Measurements from ENCODE around the gene MRPL20. TPM values are rescaled to one million over a fixed set of nuclear protein-coding genes. Genes with fewer than 3 reads are reported as not detected.
"Not testable (repeated sequence)": the region's sequence is repeated elsewhere in the genome, so short reads cannot be mapped to it uniquely, and the experiment has no call there.

Gene MRPL20
- total RNA-seq, 1 donor from 2014 or later = 125 TPM

DNA sequence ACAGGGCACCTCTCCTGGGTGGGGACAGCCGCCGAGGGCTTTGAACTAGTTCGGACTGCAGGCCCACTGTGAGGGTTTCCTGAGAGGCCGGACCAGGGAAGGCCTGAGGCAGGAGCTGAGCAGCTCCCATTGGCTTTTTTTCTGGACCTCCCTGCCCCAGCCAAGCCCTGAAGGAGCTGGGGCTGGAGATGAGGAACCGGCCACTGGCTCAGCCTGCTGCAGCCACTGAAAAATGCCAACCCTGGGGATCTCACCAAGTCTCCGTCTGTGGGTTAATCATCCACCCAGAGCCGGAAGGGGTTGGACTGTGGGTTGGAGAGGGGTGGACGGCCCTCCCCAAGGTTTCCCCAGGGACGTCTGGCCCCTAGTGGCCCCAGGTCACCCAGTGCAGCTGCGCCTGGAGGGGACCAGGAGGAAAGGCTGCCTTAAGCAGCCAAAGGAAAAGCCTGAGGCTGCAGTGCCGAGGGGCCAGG is 30.8 kb upstream of the MRPL20 start:
- DNase-seq (ENCODE audit: extremely low read depth, low read depth, low spot score) = no peak

DNA sequence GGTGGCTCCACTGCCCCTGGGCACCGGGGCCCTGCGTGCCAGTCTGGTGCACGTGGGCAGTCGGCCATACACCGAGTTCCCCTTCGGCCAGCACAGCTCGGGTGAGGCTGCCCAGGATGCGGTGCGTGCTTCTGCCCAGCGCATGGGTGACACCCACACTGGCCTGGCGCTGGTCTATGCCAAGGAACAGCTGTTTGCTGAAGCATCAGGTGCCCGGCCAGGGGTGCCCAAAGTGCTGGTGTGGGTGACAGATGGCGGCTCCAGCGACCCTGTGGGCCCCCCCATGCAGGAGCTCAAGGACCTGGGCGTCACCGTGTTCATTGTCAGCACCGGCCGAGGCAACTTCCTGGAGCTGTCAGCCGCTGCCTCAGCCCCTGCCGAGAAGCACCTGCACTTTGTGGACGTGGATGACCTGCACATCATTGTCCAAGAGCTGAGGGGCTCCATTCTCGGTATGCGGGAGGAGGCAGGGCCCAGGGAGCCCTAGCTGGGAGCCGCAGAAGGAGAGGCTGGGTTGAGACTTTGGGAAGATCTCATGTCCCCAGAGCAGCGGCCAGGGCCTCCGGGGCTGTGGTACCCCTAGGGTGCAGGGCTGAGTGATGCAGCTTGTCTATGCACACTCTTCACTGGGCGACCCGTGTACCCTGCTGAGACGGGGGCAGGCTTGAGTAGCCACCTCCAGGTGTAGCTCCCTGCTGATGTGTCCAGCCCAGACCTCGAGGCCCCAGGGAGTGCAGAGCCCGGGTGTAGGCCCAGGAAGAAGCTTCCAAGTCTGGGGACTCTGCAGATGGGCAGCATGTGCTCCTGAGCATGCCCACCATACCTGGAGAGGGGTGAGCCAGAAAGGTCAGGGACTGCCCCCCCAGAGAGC is 30.2 kb upstream of the MRPL20 start:
- DNase-seq (ENCODE audit: extremely low read depth, low read depth, low spot score) = no peak

DNA sequence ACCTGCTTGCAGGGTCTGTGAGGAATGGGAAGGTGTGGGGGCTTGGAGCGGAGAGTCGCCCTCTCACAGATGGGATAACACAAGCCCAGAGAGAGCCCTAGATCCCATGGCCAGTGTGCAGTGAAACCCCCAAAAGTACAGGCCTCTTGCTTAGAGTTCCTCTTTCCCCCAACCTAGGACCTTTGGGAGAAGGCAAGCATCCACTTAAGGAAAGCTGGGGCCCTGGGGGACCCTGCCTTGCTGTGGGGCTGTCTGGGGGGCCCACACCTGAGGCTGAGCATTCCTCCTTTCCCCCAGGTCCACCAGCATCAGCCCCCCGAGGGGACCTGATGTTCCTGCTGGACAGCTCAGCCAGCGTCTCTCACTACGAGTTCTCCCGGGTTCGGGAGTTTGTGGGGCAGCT is 29.5 kb upstream of the MRPL20 start:
- no peak for DNase-seq (ENCODE audit: extremely low read depth, low read depth, low spot score)

DNA sequence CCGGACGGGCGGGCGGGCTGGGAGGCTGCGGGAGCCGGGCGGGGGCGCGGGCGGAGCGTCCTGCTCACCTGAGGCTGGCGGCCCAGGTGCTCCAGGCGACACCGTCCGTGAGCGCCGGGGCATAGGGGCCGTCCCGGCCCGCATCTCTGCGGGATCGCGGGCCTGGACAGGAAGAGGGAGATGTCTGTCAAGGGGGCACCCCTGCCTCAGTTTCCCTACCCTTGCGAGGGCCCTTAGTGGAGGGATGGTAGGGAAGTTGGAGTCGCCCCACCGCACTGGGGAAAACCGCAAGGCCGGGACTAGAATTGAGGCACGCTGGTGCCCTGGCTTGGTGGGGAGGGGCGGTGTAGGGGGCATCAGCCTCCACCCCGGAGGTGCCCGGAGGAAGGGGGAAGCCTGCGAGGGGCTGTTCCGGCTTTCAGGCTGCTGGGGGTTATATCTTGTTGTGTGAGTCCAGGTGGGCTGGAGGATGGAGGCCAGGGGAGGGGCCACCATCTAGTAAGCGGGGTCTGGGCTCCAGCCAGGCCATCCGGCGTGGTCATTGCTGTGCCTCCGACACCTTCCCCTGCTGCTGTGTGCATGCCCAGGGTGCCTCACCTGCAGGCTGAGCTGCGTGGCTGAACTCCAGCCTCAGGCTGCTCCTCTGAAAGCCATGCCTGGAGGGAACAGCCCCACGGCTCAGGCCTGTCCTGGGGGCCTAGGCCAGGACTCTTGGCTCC is 29.0 kb upstream of the MRPL20 start:
- DNase-seq (ENCODE audit: extremely low read depth, low read depth, low spot score) = no peak

DNA sequence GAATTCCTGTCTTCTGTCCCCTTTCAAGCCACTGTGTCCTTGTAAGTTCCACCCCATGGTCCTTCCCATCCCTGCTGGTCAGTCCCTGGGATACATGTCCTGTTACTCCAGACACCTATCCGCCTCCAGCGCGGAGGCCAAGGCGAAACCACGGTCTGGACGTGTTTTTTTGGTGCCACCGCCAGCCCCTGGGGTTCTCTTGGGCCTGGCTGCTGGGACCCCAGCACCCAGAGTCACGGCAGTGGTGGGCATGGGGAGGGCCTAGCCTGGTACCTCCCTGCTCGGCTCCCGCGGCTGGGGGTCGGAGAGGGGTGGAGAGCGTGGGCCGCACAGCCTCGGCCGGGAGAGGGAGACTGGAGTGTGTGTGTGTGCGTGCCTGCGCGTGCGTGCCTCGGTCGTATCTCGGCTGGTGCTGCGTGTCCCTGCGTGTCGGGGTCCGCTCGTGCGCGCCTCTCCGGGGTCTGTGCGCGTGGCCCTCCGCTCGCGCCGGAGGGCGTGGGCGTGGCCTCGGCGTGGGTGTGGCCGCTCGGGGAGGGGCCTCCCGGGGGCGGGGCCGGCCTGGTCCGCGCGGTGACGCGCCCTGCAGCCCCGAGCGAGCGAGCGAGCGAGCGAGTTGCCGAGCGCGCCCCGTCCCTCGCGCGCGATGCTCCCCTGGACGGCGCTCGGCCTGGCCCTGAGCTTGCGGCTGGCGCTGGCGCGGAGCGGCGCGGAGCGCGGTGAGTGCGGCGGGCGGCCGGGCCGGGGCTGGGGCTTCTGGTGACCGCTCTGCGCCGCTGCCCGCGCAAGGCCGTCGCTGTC is 28.2 kb upstream of the MRPL20 start, which contains the start of gene VWA1:
VWA1 (plus strand) TSS at position 585 of the 798 bp plus-strand sequence; CDS start at position 644, 59 bp downstream.
- DNase-seq (ENCODE audit: extremely low read depth, low read depth, low spot score) = no peak

DNA sequence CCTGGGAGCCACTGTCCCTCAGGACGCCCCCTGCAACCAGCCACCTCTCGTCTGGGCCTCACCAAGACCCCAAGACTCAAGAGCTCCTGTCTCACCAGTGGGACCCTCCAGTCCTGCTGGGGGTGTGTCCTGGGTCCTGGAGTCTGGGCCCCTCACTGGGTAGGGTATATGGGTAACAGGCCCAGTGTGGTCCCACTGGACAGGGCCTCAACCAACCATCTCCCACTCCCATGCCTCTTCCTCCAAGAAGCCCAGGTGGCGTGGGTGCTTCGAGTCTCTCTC is 27.7 kb upstream of the MRPL20 start:
- DNase-seq (ENCODE audit: extremely low read depth, low read depth, low spot score) = no peak

DNA sequence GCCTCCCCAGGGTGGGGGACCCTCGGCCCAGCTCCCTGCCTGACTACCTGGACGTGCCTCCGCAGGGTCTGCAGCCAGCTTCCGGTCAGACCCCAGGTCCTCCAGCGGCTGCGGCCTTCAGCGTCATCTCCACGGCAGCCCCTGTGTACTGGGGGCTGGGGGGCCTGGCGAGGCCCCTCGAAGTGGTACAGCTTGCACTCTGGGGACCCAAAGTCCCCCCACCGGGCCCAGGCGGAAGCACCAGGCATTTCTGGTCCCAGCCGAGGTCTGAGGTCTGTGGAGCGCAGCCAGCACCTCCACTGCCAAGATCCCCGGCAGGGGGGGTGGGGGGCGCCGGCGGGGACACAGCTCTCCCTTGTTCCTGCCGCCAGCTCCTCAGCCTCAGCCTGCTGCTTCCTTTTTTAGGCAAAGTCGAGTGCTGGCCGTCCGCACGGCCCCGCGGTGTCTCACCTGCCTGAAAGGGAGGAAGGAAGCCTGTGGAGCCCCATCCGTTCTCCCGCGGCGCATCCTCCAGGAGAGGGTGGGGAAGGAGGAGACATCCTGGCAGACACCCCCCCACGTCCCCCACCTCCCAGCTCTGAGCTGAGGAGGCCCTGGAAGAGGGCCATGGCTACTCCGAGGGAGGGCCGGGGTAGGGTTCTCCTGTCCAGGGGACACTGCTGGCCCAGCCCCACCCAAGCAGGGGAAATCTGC is 27.2 kb upstream of the MRPL20 start:
- no peak for DNase-seq (ENCODE audit: extremely low read depth, low read depth, low spot score)

DNA sequence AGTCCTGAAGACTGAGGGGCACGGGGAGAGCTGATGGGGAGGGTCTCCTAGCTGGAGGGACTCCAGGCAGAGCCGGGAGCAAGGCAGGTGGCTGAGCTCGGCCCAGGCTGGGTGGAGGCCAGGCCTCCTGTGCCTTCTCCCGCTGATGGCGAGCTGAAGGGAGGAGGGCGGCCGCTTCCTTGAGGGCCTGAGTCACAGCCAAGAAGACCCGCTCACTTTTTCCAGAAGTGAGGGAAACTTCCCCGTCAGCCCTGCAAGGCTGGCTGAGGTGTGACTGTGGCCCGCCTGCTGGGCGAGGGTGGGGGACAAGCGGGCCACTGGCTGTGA is 26.7 kb upstream of the MRPL20 start:
- DNase-seq (ENCODE audit: extremely low read depth, low read depth, low spot score) = no peak

DNA sequence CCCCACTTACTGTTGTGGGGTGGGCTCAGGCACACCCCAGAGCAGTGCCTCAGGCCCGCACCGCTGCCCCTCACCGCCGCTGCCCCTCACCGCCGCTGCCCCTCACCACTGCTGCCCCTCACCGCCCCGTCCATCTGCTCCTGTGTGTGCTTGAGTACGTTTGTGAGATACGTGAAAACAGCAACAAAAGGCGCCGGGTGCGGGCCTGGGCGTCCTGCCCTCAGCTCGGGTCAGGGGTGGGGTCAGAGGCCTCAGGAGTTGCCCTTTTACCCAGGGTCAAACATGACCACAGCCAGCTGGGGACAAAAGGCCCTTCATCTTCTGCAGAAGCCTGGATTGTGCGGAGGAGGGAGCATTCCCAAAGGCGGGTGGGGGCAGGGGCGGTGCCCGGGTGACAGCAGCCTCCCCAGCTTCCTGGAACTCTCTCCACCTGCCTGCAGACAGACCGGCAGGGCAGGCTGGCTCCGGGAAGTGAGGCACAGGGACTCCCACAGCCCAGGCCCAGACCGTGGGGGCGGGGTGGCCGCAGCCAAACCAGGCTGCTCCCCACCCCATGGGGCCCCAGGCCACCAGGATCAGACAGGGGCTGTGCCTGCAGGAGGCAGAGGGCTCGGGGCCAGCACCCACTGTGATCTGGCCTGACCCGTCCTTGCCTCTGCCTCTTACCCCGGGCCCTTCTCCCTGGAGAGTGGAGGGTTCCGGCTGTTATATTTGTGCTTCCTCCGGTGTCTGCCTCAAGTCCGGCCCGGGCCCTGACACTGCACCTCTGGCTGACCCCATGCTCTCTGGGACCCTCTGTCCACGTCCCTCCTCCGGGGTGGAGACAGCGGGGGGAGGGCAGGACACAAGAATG is 26.1 kb upstream of the MRPL20 start:
- DNase-seq (ENCODE audit: extremely low read depth, low read depth, low spot score) = no peak

DNA sequence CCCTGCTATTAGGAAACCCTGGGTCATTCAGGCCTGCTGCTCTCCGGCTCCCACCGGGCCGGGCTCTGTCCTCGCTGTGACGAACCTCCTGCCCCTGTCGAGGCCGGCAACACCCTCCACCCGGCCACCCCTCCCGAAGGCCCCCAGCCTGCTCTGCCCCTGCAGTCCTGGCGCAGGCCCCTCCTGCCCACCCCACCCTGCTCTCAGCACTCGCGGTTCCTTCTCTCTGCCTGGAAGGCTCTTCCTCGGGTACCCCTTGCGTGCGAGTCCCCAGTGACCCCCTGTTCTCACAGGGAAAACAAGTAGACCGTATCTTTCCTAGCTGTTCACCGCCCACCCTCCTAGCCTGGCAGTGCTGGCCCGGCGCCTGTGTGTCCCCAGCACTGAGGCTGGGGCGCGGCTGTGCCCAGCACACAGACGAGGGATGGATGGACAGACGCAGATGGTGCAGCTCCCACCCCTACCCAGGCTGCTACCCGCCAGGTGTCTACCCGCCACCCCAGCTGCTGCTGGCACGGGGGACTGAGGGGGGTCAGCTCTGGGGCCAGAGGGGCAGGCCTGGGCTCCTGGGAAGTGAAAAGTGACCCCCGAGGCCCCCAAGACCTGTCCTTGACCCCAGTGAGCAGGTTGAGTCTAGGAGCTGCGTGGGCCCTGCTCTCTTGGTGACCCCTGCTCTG is 25.3 kb upstream of the MRPL20 start:
- no peak for DNase-seq (ENCODE audit: extremely low read depth, low read depth, low spot score)

DNA sequence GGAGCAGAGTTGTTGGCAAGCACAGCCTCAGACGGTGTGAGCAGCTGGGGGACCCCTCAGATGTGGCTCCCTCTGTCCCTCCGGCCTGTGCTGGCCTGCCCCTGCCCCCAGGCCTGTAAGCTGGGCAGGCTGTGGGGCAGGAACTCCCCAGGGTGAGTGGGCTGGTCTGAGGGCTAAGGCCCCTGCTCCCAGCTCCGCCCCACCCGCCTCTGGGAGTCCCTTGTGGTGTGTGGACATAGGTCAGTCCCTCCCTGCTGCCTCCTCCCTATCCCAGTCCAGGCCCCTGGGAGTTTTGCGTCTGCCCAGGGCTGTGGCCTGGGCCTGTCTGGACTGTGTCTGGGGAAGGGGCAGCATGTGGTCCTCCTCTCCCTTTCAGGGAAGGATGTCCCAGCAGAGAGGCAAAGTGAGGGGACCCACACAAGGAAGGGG is 24.8 kb upstream of the MRPL20 start:
- no peak for DNase-seq (ENCODE audit: extremely low read depth, low read depth, low spot score)

DNA sequence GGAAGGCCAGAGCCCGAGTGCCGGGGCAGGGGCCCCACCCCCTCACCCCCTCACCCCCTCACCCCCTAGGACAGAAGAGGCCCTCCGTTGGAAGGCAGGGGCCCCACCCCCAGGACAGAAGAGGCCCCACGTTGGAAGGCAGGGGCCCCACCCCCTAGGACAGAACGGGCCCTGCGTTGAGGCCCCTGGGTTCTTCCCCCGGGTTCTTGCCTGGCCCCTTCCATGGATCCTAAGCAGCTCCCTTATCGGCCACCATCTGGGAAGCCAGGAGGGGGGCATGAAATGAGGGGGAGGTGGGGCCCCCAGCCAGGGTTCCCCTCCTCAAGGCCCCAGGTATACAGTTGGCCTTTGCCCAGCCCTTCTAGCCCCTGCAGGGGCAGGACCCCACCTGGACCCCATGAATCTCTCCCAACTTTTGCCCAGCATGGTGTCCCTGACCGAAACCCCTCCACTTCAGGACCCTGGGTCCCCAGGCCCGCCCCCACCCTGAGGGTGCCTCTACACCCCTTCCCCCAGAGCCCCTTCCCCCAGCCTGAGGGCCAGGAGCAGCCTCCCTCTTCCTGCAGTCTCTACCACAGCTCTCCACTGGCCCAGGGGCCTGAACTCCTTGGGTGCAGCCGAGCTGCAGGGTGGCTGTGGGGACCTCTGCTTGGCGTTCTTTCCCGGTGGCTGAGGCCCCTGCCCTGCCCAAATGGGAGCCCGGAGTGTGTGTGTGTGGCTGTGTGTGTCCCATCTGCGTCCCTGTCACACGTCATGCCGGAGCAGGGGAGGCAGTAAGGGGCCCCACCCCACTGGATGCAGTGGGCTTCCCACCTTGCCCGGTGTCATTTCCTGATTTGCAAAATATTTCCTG is 24.1 kb upstream of the MRPL20 start:
- DNase-seq (ENCODE audit: extremely low read depth, low read depth, low spot score) = no peak

DNA sequence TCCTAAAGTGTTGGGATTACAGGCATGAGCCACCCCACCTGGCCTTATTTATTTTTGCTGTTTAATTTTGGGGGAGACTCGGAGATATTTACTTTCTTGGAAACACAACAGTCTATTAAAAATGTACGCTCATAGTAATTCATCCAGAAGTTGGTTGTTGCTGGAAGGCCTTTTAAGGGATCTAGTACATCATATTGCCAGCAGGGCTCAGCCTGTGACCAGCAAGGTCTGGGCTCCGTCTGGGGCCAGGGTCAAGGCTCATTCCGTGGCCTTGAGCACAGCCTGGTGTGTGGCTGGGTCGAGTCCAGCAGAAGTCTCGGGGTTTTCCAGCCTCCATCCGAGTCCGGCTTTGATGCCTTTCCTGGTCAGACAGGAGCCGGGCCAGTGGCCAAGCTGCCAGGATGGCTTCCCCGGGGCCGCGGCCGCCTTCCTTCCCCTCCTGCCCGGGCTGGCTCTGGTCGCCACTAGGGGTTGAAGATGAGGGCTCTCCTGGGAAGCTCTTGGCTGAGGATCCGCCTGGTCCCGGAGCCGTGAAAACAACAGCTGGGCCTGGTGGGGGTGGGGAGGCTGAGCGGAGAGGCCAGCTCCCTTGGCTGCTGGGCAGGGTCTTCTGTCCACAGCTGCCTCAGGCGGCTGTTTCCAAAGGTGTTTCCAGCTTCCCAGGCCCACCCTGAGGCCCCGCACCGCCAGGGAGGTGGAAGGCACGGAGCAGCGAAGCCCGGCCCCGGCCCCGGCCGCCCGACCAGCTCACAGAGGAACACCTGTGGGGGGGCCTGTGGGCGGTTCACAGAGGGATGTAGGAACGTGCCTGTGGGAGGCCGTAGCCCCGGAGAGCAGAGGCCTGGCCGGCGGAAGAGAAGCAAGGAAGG is 23.3 kb upstream of the MRPL20 start:
- DNase-seq (ENCODE audit: extremely low read depth, low read depth, low spot score) = peak; percentile 23

DNA sequence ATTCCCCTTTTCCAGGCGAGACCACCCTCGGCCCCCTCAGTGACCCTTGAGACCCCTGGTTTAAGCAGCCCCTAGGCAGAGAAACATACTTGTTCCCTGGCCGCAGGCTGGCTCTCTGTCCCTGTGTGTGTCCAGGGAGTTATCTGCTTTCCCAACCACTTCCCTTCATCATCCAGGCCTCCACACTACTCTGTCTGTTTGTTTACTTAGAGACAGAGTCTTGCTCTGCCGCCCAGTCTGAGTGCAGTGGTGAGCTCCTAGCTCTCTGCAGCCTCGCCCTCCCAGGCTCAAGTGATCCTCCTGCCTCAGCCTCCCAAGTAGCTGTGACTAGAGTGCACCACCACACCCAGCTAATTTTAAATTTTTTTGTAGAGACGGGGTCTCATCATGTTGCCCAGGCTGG is 22.6 kb upstream of the MRPL20 start:
- no peak for DNase-seq (ENCODE audit: extremely low read depth, low read depth, low spot score)

DNA sequence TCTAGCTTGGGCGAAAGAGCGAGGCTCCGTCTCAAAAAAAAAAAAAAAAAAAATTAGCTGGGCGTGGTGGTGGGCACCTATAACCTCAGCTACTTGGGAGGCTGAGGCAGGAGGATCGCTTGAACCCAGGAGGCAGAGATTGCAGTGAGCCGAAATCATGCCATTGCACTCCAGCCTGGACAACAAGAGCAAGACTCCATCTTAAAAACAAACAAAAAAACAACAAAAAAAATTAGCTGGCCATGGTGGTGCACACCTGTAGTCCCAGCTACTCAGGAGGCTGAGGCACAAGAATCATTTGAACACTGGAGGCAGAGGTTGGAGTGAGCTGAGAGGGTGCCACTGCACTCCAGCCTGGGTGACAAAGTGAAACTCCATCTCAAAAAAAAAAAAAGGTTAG is 21.9 kb upstream of the MRPL20 start:
- DNase-seq (ENCODE audit: extremely low read depth, low read depth, low spot score) = not testable (repeated sequence)

DNA sequence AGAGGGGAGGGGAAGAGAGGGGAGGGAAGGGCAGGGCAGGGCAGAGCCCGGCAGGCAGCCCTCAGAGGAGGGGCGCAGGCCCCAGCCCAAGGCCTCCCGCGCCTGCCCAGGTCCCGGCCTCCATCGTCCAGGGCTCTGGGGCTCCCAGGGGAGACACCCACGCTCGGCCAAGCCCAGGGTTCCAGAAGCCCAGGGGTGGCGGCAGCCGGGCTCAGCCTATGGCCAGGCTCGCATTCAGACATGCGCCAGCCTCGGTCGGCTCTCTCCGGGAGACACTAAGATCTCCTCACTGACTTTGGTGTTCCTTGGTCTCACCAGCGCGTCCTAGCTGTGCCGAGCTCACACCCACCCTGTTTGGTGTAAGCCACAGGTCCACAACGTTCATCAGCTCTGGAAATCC is 21.1 kb upstream of the MRPL20 start:
- DNase-seq (ENCODE audit: extremely low read depth, low read depth, low spot score) = no peak

DNA sequence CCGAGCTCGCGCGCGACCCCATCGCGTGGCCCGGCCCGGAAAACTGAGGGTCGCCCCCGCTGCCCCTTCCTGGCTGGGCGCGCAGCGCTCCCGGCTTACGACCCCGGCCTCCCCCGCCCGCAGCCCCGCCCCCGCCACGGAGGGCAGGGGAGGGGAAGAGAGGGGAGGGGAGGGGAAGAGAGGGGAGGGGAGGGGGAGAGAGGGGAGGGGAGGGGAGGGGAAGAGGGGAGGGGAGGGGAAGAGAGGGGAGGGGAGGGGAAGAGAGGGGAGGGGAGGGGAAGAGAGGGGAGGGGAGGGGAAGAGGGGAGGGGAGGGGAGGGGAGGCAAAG is 20.7 kb upstream of the MRPL20 start:
- no peak for DNase-seq (ENCODE audit: extremely low read depth, low read depth, low spot score)

Data from glomerular endothelial cell (primary cell).